Measurements from ENCODE around the gene LHX3. TPM values are rescaled to one million over a fixed set of nuclear protein-coding genes. Genes with fewer than 3 reads are reported as not detected.

The LHX3 gene
- total and polyA plus RNA-seq, 4 donors = not detected

DNA sequence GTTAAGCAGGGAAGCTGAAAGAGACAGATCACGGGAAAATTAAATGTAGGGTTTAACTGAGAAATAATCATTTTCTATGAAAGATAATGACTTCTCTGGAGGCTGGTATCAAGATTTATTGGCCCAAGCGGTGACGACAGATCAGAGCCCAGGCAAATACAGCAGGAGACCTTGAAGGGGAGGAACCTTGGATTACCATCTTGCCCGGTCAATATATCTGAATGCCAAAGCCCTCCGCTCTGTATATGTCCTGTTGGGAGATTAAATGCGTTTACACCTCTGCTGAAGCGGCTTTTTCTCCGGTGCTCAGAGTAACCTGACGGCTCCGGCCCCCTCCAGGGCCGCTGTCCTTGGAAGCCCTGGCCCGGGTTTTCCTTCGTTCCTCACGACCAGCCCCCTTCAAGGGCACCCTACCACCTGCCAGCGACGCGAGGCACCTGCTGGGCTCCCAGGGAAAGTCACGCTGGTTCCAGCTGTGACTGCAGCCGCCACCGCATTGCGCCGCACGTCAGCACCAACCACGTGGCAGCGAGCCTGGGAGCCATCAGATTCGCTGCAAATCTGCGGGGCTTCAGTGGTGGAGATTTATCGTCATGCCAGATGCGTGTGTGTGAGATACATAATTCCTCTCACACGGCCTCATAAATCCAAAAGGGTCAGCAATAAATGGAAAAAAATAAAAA, 45.1 kb upstream of the LHX3 start:
- ATAC-seq (ENCODE audit: insufficient read depth, low FRiP score) (no peak), DNase-seq (no peak)
- H3K27ac ChIP-seq (ENCODE audit: low read depth in 1 of 2, low read length in 1 of 2) = no peak overlapping the region
- WGBS, 2 donors = 66 to 81% methylated on average over 30 of the region's 30 CpGs
- H3K36me3 ChIP-seq (ENCODE audit: control insufficient read depth in 4 of 4, insufficient read depth in 4 of 4, low read length in 4 of 4) = no peaks in the 10 kb centered on the region
- H3K4me3 ChIP-seq = no peak overlapping the region
- peaks cover 0 to 3% (median 2%) of the 10 kb centered on the region in 3 donors for H3K27me3 ChIP-seq (ENCODE audit: control insufficient read depth in 3 of 3, insufficient read depth in 3 of 3, low read length in 2 of 3)
- H3K4me1 ChIP-seq (ENCODE audit: control insufficient read depth in 5 of 5, insufficient read depth in 5 of 5, low read length in 5 of 5) = peaks cover 0 to under 1% (median under 1%) of the 10 kb centered on the region in 5 donors
- no peaks in the 10 kb centered on the region for H3K9me3 ChIP-seq (ENCODE audit: control insufficient read depth in 4 of 4, insufficient read depth in 3 of 4, low read length in 3 of 4)
- no peak overlapping the region for H3K9ac ChIP-seq (ENCODE audit: insufficient read depth in 1 of 2, low read length in 2 of 2)
- TF ChIP-seq, protein P1, sequence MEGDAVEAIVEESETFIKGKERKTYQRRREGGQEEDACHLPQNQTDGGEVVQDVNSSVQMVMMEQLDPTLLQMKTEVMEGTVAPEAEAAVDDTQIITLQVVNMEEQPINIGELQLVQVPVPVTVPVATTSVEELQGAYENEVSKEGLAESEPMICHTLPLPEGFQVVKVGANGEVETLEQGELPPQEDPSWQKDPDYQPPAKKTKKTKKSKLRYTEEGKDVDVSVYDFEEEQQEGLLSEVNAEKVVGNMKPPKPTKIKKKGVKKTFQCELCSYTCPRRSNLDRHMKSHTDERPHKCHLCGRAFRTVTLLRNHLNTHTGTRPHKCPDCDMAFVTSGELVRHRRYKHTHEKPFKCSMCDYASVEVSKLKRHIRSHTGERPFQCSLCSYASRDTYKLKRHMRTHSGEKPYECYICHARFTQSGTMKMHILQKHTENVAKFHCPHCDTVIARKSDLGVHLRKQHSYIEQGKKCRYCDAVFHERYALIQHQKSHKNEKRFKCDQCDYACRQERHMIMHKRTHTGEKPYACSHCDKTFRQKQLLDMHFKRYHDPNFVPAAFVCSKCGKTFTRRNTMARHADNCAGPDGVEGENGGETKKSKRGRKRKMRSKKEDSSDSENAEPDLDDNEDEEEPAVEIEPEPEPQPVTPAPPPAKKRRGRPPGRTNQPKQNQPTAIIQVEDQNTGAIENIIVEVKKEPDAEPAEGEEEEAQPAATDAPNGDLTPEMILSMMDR (IDR thresholded peaks at IDR 0.05; ENCODE audit: control extremely low read depth, extremely low read depth) = no peak

DNA sequence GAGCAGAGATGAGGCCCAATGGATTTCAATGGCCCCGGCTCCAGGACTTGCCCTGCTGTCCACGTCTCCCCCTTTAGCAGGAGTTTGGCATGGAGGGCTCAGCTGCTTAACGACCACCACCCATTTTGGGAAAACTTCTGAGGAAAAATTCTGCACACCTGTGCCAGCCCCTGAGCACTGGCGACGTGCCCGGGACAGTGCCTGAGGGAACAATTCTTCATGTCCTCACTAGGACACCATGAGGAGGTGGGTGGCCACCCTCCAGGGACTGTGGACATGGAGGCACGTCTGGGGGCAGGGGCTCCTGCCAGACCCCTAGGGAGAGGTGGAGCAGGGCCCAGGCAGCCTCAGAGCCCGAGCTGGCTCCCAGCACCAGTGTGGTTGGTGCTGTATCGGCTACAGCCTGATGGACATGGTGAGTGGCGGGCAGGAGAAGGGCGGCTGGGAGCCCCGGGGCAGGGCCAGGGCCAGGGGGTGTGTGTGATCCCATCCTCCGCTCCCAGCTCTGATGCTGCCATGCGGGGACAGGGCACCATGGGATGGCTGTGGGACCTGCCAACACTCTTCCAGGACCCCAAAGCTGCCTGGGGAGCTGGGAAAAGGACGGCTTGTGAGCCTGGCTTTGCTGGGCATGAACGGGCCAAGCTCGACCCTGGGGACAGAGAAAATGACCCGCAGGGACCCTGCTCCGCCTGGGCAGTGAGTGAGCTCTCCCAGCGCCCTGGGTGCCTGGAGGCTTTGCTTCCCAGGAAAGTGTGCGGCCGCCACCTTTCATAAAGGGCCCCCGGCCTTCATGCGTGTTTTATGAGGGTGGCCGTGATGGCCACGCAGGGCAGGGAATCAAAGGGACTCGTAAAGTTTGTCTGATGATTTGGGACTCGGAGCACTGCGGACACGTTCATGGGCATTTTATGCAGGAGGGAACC, 44.3 kb upstream of the LHX3 start:
- H3K4me3 ChIP-seq = no peak overlapping the region
- WGBS, 2 donors = 81 to 87% methylated on average over 30 of the region's 30 CpGs
- TF ChIP-seq, protein P1 (IDR thresholded peaks at IDR 0.05; ENCODE audit: control extremely low read depth, extremely low read depth) = no peak
- no peaks in the 10 kb centered on the region for H3K9me3 ChIP-seq (ENCODE audit: control insufficient read depth in 4 of 4, insufficient read depth in 3 of 4, low read length in 3 of 4)
- DNase-seq = no peak
- no peak for ATAC-seq (ENCODE audit: insufficient read depth, low FRiP score)
- H3K36me3 ChIP-seq (ENCODE audit: control insufficient read depth in 4 of 4, insufficient read depth in 4 of 4, low read length in 4 of 4) = no peaks in the 10 kb centered on the region
- H3K9ac ChIP-seq (ENCODE audit: insufficient read depth in 1 of 2, low read length in 2 of 2) = no peak overlapping the region
- peaks cover 4 to 9% (median 6%) of the 10 kb centered on the region in 5 donors for H3K4me1 ChIP-seq (ENCODE audit: control insufficient read depth in 5 of 5, insufficient read depth in 5 of 5, low read length in 5 of 5)
- no peak overlapping the region for H3K27ac ChIP-seq (ENCODE audit: low read depth in 1 of 2, low read length in 1 of 2)
- peaks cover 0 to 3% (median 2%) of the 10 kb centered on the region in 3 donors for H3K27me3 ChIP-seq (ENCODE audit: control insufficient read depth in 3 of 3, insufficient read depth in 3 of 3, low read length in 2 of 3)

DNA sequence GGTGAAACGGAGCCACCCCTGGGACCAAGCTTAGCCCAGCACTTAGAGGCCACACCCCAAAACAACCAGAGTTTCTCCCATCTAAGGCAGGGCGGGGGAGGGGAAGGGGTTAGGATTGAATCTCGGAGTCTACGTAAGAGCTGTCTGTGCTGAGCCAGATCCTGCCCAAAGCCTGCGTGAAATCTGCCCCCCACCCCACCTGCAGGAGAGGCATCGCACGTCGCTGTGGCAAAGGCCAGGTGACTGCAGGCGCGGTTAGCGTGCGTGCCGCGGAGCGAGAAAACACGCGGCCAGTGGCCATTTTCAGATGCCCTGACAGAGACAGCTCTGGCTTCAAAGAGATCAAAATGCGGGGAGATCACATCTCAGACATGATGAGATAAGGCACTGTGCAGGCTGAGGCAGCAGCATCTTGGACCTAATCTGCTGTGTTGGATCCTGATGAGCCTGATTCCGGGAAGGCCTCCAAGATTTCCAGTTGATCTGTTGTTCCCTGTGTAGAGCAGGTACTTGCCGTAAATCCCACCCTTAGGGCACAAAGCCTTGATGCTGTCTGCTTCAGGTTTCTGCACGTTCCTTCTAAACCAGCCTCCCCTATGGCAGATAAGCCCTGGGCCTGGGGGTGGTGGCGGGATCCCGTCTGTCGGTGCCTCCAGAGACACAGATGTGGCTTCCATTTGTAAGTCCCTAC, 43.2 kb upstream of the LHX3 start:
- ATAC-seq (ENCODE audit: insufficient read depth, low FRiP score) = no peak
- no peak overlapping the region for H3K9ac ChIP-seq (ENCODE audit: insufficient read depth in 1 of 2, low read length in 2 of 2)
- no peak overlapping the region for H3K27ac ChIP-seq (ENCODE audit: low read depth in 1 of 2, low read length in 1 of 2)
- H3K4me3 ChIP-seq = no peak overlapping the region
- peaks cover 0 to 3% (median 2%) of the 10 kb centered on the region in 3 donors for H3K27me3 ChIP-seq (ENCODE audit: control insufficient read depth in 3 of 3, insufficient read depth in 3 of 3, low read length in 2 of 3)
- peaks cover 6 to 13% (median 8%) of the 10 kb centered on the region in 5 donors for H3K4me1 ChIP-seq (ENCODE audit: control insufficient read depth in 5 of 5, insufficient read depth in 5 of 5, low read length in 5 of 5)
- TF ChIP-seq, protein P1 (IDR thresholded peaks at IDR 0.05; ENCODE audit: control extremely low read depth, extremely low read depth) = no peak
- DNase-seq = no peak
- H3K9me3 ChIP-seq (ENCODE audit: control insufficient read depth in 4 of 4, insufficient read depth in 3 of 4, low read length in 3 of 4) = no peaks in the 10 kb centered on the region
- no peaks in the 10 kb centered on the region for H3K36me3 ChIP-seq (ENCODE audit: control insufficient read depth in 4 of 4, insufficient read depth in 4 of 4, low read length in 4 of 4)
- 85 to 87% methylated on average over 24 of the region's 24 CpGs for WGBS, 2 donors
